NCI-H69 (cell line): ENCODE results near the gene COL1A1.

Experiments used
- DNase-seq: peaks from one replicate; lab custom pipeline; 2025; lab: John Stamatoyannopoulos, UW

Gene COL1A1

GRCh38 chr17:50186661-50187393, 14.6 kb downstream of the COL1A1 start:
- no peak for DNase-seq

- no peak for DNase-seq
Observed at GRCh38 chr17:50185631-50186471, 15.6 kb downstream of the COL1A1 start.

- DNase-seq = no peak
Observed at GRCh38 chr17:50184611-50185398, 16.6 kb downstream of the COL1A1 start.

GRCh38 chr17:50184064-50184463, 17.4 kb downstream of the COL1A1 start:
- DNase-seq = peak; percentile 20

DNA sequence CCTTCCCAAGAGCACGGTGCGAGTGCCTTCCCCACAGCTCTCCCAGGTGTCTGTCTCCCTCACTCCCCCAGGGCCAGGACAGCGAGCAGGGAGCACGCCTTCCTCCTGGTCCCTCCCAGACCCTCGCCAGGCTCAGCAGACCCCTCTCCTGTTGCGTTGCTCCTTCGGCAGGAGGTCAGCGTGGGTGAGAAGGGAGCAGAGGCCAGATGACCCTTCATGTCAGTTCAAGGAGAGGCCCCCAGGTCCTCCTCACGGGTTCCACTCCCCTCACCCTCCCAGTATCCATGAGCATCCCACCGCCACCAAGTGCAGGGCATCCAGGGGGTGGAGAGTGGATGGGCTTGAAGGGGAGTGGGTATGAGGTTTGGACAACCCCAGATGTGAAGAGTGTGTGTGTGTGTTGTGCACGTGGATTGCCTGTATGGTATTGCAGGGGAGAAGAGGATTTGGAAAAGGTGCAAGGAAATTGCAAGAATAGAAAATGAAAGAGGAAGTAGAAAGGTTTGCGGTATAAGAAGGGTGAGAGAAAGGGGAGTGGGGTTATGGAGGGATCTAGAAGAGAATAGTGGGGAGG, 17.9 kb downstream of the COL1A1 start:
- no peak for DNase-seq

GRCh38 chr17:50182783-50183420, 18.5 kb downstream of the COL1A1 start:
- DNase-seq = no peak

GRCh38 chr17:50181591-50182560, 19.6 kb downstream of the COL1A1 start:
- no peak for DNase-seq

DNA sequence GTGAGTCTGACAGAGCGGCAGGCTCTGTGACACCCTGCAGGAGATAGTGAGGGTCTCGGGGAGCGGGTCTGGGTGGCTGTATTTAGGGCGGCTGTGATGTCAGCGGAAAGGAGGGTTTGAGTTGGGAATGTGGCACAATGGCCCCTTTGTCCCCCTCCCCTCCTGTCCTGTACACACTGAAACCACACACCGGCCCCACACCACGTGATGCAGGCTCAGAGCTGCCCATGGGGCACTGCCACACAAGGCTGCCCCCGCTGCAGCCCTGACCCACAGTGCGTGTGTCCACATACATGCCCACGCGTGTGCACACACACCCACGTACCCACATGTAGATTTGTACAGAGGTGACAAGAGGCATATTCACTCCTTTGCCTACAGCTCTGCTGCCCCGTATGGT, 20.3 kb downstream of the COL1A1 start:
- no peak for DNase-seq

GRCh38 chr17:50180620-50181019, 20.8 kb downstream of the COL1A1 start:
- no peak for DNase-seq

GRCh38 chr17:50180111-50180510, 21.3 kb downstream of the COL1A1 start:
- no peak for DNase-seq

GRCh38 chr17:50177983-50178834, 23.2 kb downstream of the COL1A1 start:
- DNase-seq = peak; percentile 96

DNA sequence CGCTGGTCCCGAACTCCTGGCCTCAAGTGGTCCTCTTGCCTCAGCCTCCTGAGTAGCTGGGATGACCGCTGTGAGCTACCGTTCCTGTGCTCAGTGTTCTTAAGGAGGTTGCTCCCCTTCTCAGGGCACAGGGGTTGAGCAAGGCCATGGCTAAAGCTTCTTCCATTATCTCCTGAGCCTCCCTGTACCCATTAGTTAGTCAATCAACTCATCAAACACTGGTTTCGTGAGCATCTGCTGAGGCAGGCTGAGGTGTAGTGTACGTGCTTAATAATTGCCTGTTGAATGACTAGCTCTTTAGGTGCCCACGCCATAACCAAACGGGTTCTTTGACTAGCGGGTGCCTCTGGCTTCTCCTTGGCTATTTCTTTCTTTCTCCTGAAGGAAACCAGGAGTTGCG, 24.0 kb downstream of the COL1A1 start:
- peak; percentile 52 for DNase-seq

GRCh38 chr17:50176559-50177357, 24.7 kb downstream of the COL1A1 start:
- no peak for DNase-seq

- peak; percentile 88 for DNase-seq
Observed at GRCh38 chr17:50175035-50175807, 26.2 kb downstream of the COL1A1 start.

DNA sequence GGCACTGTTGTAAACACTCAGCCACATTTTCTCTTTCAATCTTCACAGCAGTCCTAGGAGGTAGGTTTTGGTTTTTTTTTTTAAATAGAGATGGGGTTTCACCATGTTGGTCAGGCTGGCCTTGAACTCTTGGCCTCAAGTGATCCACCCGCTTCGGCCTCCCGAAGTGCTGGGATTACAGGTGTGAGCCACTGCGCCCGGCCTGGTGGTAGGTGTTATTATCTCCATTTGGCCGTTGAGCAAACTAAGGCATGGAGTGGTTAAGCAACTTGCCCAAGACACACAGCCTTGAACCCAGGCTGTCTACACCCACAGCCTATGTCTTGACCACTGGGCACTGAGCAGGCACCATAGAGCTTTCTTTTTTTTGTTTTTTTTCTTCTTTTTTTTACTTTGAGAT, 27.0 kb downstream of the COL1A1 start:
- DNase-seq = no peak

- DNase-seq = no peak
Observed at GRCh38 chr17:50173335-50173941, 28.0 kb downstream of the COL1A1 start.

- DNase-seq = no peak
Observed at GRCh38 chr17:50172936-50173334, 28.5 kb downstream of the COL1A1 start.
